Activated CD4-positive, alpha-beta T cell treated with anti-CD3 and anti-CD28 coated beads, Interleukin-2, amount 10 ng/mL, durations not matched to agents 7 days and 5 days (primary cell): ENCODE results near the gene BBOF1. TPM values are rescaled to one million over a fixed set of nuclear protein-coding genes. Genes with fewer than 3 reads are reported as not detected.
"Not testable (repeated sequence)": the region's sequence is repeated elsewhere in the genome, so short reads cannot be mapped to it uniquely, and the experiment has no call there.

ENCODE experiments used
- CTCF ChIA-PET: fragments of 350-600 bp; sonication (Branson Sonifier 250); formaldehyde crosslinking; loops from one replicate; lab custom pipeline; 2021; ENCODE audit warnings: antibody characterized with exemption; lab: Charles Lee
- POLR2A ChIA-PET: fragments of 350-600 bp; sonication (Branson Sonifier 250); formaldehyde crosslinking; loops from one replicate; lab custom pipeline; 2021; ENCODE audit warnings: antibody characterized with exemption; lab: Charles Lee
- DNase-seq: peaks from one replicate; pipeline ENCODE4 v3.0.0-alpha.2; 2020
- H3K27ac Mint-ChIP-seq: one replicate; pipeline ENCODE4 v1.8.0; 2021; ENCODE audit warnings: mild to moderate bottlenecking, moderate library complexity, mixed read lengths
- H3K27me3 Mint-ChIP-seq: one replicate; pipeline ENCODE4 v1.8.0; 2021; ENCODE audit warnings: mixed read lengths
- H3K36me3 Mint-ChIP-seq: one replicate; pipeline ENCODE4 v1.8.0; 2021; ENCODE audit warnings: low read depth, mixed read lengths
- H3K4me1 Mint-ChIP-seq: one replicate; pipeline ENCODE4 v1.8.0; 2021; ENCODE audit warnings: mixed read lengths
- H3K4me3 Mint-ChIP-seq: one replicate; pipeline ENCODE4 v1.8.0; 2021; ENCODE audit warnings: mild to moderate bottlenecking, moderate library complexity, mixed read lengths
- H3K9me3 Mint-ChIP-seq: one replicate; pipeline ENCODE4 v1.8.0; 2021; ENCODE audit warnings: mixed read lengths
- total RNA-seq, 2 experiments: library from RNA; stranded (reverse); gene quantifications; one replicate each; pipeline ENCODE4 v1.2.3, GENCODE V29; 2021

The BBOF1 gene
- total RNA-seq, 2 experiments from 2014 or later, result 1.4 to 1.7 TPM

DNA sequence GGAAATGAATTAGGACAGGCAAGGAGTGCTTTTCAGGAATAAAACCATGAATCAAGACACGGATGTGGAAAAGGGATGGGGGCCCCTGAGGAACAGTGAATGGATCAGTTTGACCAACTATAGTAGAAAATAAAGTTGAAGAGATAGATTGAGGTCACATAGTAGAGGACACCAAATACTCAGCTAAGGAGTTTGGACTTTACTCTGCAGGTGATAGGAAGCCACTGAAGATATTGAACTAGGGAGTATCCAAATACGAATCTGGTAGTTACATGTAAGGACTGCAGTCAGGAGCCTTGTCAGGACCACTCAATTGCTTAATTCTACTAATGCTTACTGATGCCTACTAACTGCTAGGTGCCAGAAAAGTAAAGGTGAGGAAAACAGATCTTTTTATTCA is 20.4 kb upstream of the BBOF1 start:
- CTCF ChIA-PET, result no interaction called here
- DNase-seq, result no peak
- Mint-ChIP-seq H3K27ac (no peak overlapping the region), H3K36me3 (peaks cover 5% of the 10 kb centered on the region), H3K4me3 (no peak overlapping the region), H3K4me1 (peaks cover 1% of the 10 kb centered on the region), H3K9me3 (no peaks in the 10 kb centered on the region), H3K27me3 (no peaks in the 10 kb centered on the region)
- POLR2A ChIA-PET, result no interaction called here

DNA sequence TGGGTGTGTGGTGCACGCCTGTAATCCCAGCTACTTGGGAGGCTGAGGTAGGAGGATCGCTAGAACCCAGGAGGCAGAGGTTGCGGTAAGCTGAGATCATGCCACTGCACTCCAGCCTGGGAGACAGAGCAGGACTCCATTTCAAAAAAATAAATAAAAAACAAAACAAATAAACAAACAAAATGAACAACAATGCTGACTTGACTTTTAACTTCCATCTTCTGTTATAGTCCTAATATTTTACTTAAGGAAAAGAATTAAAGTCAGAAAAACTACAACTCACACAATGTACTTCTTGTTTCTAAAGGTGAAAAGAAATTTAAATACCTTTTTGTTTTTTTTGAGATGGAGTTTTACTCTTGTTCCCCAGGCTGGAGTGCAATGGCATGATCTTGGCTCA is 13.5 kb upstream of the BBOF1 start:
- CTCF ChIA-PET, H3K9me3 Mint-ChIP-seq, H3K4me3 Mint-ChIP-seq, H3K27ac Mint-ChIP-seq, H3K4me1 Mint-ChIP-seq, DNase-seq, H3K27me3 Mint-ChIP-seq, POLR2A ChIA-PET: not testable (repeated sequence)
- peaks cover 10% of the 10 kb centered on the region for H3K36me3 Mint-ChIP-seq

DNA sequence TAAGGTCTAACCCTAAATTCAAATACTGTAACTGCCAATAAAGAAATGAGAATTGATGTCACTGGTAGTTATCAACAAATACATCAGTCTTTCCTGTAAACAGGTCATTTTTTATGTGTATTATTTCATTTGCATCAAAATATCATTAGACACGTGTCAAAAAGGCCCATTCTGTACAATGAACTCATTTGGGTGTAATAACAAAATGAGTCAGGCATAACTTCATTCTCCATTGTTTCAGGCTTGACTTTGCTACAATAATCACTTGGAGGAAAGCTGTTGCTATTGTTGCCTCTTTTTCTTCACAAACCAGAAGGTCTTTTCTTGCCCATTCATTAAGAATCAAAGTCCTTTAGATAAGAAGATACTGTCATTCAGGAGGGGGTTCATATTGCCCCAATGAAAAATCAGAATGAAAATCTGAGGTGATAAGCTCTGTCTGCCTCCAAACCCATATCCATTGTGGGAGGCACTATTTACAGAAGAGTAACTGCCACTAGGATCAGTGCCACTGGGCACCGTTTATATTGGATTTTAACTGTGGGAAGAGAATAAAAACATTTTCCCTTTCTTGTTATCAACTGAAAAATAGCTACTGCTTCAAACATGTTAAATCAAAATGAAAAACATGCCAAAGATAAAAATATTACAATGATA is 10.2 kb upstream of the BBOF1 start:
- H3K4me3 Mint-ChIP-seq, result no peak overlapping the region
- H3K36me3 Mint-ChIP-seq, result peaks cover 17% of the 10 kb centered on the region
- no peak overlapping the region for H3K27ac Mint-ChIP-seq
- ChIA-PET CTCF (interaction anchor here (0.6 to 1.5 kb wide), 6 partner anchors 10 to 792 kb away, joined by 3 to 5 read pairs (median 4); partner anchors contain the start of genes BBOF1, ENTPD5 and LIN52), POLR2A (no interaction called here)
- H3K9me3 Mint-ChIP-seq, result no peaks in the 10 kb centered on the region
- no peaks in the 10 kb centered on the region for H3K27me3 Mint-ChIP-seq
- no peaks in the 10 kb centered on the region for H3K4me1 Mint-ChIP-seq
- no peak for DNase-seq

DNA sequence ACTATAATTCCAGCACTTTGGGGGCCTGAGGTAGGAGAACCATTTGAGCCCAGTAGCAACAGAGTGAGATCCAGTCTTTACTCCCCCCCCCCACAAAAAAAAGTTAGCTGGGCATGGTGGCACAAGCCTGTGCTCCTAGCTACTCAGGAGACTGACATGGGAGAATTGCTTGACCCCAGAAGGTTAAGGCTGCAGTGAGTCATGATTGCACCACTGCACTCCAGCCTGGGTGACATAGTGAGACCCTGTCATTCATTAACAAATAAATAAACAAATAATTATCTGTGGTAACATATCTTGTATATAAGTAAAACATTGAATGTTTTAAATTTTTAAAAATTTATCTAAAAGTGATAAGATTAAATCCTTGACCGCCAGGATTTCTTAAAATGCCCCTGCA is 4.8 kb upstream of the BBOF1 start:
- DNase-seq, result no peak
- POLR2A ChIA-PET, result interaction anchor here (0.6 kb wide), 1 partner anchor 445 kb away, joined by 4 read pairs; the partner anchor contains the start of gene ACOT2
- peaks cover 16% of the 10 kb centered on the region for H3K4me1 Mint-ChIP-seq
- H3K36me3 Mint-ChIP-seq, result peaks cover 8% of the 10 kb centered on the region
- no peaks in the 10 kb centered on the region for H3K9me3 Mint-ChIP-seq
- H3K27me3 Mint-ChIP-seq, result no peaks in the 10 kb centered on the region
- no peak overlapping the region for H3K4me3 Mint-ChIP-seq
- CTCF ChIA-PET, result interaction anchor here (1.3 kb wide), 1 partner anchor 21 kb away, joined by 4 read pairs; no protein-coding TSS in a partner anchor
- no peak overlapping the region for H3K27ac Mint-ChIP-seq

DNA sequence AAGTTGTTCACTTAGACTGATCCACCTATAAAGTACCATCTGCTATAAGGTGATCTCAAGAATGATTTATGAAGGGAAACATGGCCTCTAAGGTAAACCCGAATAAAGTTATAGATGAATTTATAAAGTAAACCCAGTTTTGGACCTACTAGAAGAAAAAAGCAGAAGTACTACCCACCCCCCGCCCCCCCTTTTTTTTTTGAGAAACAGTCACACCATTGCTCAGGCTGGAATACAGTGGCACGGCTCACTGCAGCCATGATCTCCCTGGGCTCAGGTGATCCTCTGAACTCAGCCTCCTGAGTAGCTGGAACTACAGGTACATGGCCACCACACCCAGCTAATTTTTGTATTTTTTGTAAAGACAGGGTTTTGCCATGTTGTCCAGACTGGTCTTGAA is 4.0 kb upstream of the BBOF1 start:
- H3K9me3 Mint-ChIP-seq, result no peaks in the 10 kb centered on the region
- peaks cover 23% of the 10 kb centered on the region for H3K4me1 Mint-ChIP-seq
- no peak for DNase-seq
- no peak overlapping the region for H3K4me3 Mint-ChIP-seq
- ChIA-PET CTCF (interaction anchor here (0.6 to 1.1 kb wide), 3 partner anchors 13 to 327 kb away, joined by 3 read pairs; no protein-coding TSS in a partner anchor), POLR2A (no interaction called here)
- H3K27ac Mint-ChIP-seq, result no peak overlapping the region
- H3K27me3 Mint-ChIP-seq, result no peaks in the 10 kb centered on the region
- H3K36me3 Mint-ChIP-seq, result peaks cover 8% of the 10 kb centered on the region

DNA sequence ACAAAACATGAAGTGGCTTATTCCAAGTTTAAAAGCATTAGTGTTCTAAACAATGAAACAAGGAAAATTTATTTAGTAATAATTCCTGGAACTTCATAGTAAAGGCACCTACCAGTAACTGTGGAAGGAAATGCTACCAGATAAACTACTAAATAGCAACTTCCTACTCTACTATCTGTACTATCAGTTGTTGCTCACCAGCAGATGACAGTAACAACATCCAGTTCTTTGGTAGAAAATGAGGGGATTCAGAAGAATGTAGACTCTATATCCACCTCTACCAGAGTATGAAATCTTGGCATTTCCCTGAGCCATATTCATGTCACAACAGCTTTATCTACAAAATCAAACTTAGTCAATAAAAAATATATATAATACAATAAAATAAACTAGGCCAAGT is 3.2 kb upstream of the BBOF1 start:
- DNase-seq, result no peak
- ChIA-PET CTCF (interaction anchor here (1.1 kb wide), 2 partner anchors 9 to 14 kb away, joined by 3 read pairs; no protein-coding TSS in a partner anchor), POLR2A (no interaction called here)
- Mint-ChIP-seq H3K36me3 (peaks cover 6% of the 10 kb centered on the region), H3K9me3 (no peaks in the 10 kb centered on the region), H3K4me3 (no peak overlapping the region), H3K27me3 (no peaks in the 10 kb centered on the region), H3K4me1 (peaks cover 24% of the 10 kb centered on the region), H3K27ac (peak overlapping the region; percentile 19)

DNA sequence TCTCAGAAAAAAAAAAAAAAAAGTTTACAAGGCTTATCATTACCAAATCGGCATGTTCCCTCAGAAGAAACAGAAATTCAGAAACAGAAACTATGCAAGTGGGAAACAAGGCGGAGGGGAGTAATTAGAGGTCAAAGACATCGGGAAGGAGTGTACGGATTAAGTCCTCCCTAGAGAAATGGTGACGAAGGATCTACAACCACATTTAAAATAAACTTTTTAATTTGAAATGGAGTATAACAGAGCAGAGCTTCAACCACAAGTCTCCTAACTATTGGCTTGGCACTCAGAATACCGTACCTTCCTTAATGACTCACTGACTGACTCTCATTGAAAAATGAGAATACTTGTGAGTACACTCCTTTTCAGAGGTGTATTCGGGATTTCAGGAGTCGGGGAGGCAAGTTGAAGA is 969 bp upstream of the BBOF1 start:
- peaks cover 24% of the 10 kb centered on the region for H3K4me1 Mint-ChIP-seq
- peak; percentile 6 for DNase-seq
- peak overlapping the region; percentile 83 for H3K4me3 Mint-ChIP-seq
- H3K27me3 Mint-ChIP-seq, result no peaks in the 10 kb centered on the region
- H3K27ac Mint-ChIP-seq, result peak overlapping the region; percentile 97
- POLR2A ChIA-PET, result interaction anchor here (0.6 kb wide), 1 partner anchor 230 kb away, joined by 4 read pairs; no protein-coding TSS in a partner anchor
- CTCF ChIA-PET, result interaction anchor here (0.6 to 1.2 kb wide), 2 partner anchors 10 to 12 kb away, joined by 3 to 4 read pairs; no protein-coding TSS in a partner anchor
- no peaks in the 10 kb centered on the region for H3K9me3 Mint-ChIP-seq
- H3K36me3 Mint-ChIP-seq, result peaks cover 3% of the 10 kb centered on the region

DNA sequence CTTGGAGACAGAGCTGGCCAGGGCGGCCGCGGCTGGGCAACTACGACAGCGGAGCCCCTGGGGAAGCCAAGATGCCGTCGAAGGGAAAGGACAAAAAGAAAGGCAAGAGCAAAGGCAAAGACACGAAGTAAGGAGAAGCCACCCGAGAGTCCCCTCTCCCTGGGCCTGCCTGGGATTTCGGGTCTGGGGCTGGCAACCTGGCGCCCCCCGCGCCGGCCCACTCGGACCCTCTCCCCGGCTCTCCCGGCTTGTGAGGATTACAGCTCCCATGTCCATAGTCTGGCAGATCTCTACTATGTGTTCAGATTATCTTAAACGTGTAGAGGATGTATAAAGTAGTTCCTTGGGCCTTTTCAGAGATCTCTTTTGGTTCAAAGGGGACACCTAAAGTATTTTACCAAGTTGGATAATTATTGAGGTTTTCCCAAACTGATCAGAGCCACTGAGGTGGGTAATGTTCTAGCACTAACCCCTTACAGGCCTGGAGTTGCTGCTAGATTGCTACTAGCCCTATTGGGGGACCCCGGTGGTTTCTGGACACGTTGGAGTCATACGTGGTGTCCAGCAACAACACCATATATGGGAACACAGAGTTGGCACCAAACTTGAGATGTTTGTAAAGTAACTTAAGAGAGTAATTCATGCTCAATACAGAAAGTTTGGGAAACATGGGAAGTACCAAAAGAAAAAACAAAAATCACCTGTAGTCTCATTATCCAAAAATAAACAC is 424 bp downstream of the BBOF1 start:
- Mint-ChIP-seq H3K4me1 (peaks cover 24% of the 10 kb centered on the region), H3K4me3 (peak overlapping the region; percentile 83)
- CTCF ChIA-PET, result interaction anchor here (0.6 to 1.2 kb wide), 3 partner anchors 11 to 35 kb away, joined by 3 to 6 read pairs (median 4); no protein-coding TSS in a partner anchor

DNA sequence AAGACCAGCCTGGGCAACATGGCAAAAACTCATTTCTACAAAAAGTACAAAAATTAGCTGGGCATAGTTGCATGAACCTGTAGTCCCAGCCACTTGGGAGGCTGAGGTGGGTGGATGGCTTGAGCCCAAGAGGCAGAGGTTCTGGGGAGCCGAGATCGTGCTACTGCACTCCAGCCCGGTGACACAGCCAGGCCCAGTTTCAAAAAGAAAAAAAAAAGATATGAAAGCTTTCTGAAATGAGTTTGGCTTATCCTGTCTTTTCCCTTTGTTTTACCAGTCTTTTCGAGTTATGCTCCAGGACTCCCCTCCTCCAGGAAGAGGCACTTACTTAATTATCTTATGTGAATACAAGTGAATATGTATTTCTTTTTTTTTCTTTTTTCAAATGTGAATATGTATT is 3.2 kb downstream of the BBOF1 start:
- Mint-ChIP-seq H3K27me3 (no peaks in the 10 kb centered on the region), H3K4me1 (peaks cover 15% of the 10 kb centered on the region), H3K9me3 (no peaks in the 10 kb centered on the region), H3K27ac (no peak overlapping the region), H3K36me3 (no peaks in the 10 kb centered on the region), H3K4me3 (no peak overlapping the region)
- DNase-seq, result no peak
- CTCF ChIA-PET, result interaction anchor here (0.7 kb wide), 1 partner anchor 45 kb away, joined by 3 read pairs; no protein-coding TSS in a partner anchor
- POLR2A ChIA-PET, result no interaction called here

More for the DNA sequence above, 424 bp downstream of the BBOF1 start:
- POLR2A ChIA-PET, result interaction anchor here (1.2 kb wide), 1 partner anchor 70 kb away, joined by 3 read pairs; the partner anchor contains the start of genes COQ6 and FAM161B
- DNase-seq, result no peak
- no peaks in the 10 kb centered on the region for H3K27me3 Mint-ChIP-seq
- H3K27ac Mint-ChIP-seq, result peak overlapping the region; percentile 89
- H3K9me3 Mint-ChIP-seq, result no peaks in the 10 kb centered on the region
- H3K36me3 Mint-ChIP-seq, result no peaks in the 10 kb centered on the region

DNA sequence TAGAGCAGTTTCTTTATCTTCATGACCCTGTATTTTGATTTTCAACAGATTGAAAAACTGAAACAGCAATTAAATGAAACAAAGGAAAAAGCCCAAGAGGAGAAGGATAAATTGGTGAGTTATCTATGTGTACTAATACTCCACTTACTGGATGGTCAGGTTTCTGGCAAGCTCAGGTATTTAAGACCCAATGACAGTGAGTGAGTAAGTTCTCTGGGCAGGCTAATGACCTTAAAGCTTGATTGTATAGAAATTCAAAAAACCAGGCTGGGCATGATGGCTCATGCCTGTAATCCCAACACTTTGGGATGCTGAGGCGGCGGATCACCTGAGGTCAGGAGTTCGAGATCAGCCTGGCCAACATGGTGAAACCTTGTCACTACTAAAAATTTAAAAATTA is 10.0 kb downstream of the BBOF1 start:
- no peak overlapping the region for H3K4me3 Mint-ChIP-seq
- H3K27me3 Mint-ChIP-seq, result no peaks in the 10 kb centered on the region
- ChIA-PET POLR2A (no interaction called here), CTCF (no interaction called here)
- no peaks in the 10 kb centered on the region for H3K4me1 Mint-ChIP-seq
- no peaks in the 10 kb centered on the region for H3K36me3 Mint-ChIP-seq
- H3K9me3 Mint-ChIP-seq, result no peaks in the 10 kb centered on the region
- no peak overlapping the region for H3K27ac Mint-ChIP-seq
- no peak for DNase-seq

DNA sequence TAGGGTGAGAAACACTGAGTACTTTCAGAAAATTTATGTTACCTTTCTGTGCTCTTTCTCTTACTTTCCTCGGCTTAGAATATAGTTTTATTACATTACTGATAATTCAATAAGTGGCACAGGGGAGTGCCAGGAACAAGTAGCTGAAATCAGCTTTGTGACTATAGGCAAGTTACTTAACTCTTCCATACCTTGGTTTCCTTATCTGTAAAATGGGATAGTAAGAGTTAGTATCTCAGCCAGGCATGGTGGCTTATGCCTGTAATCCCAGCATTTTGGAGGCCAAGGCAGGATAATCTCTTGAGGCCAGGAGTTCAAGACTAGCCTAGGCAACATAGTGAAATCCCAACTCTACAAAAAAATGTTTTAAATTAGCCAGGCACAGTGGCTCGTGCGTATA is 15.4 kb downstream of the BBOF1 start:
- no peak overlapping the region for H3K27ac Mint-ChIP-seq
- POLR2A ChIA-PET, result no interaction called here
- no peak for DNase-seq
- H3K27me3 Mint-ChIP-seq, result no peaks in the 10 kb centered on the region
- H3K4me3 Mint-ChIP-seq, result no peak overlapping the region
- CTCF ChIA-PET, result interaction anchor here (0.6 kb wide), 1 partner anchor 75 kb away, joined by 3 read pairs; no protein-coding TSS in a partner anchor
- no peaks in the 10 kb centered on the region for H3K36me3 Mint-ChIP-seq
- H3K9me3 Mint-ChIP-seq, result no peaks in the 10 kb centered on the region
- no peaks in the 10 kb centered on the region for H3K4me1 Mint-ChIP-seq

DNA sequence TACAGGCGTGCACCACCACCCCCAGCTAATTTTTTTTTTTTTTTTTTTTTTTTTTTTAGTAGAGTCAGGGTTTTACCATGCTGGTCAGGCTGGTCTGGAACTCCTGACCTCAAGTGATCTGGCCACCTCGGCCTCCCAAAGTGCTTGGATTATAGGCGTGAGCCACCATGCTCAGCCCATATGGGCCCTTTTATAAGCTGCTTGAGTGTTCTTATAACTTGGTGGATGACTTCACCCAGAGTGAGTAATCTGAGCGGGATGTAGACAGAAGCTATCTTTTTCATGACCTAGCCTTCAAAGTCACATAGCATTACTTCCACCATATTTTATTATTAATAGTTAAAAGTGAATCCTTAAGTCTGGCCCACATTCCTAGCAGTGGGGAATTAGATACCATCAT is 16.4 kb downstream of the BBOF1 start:
- ChIA-PET POLR2A (no interaction called here), CTCF (interaction anchor here (0.6 to 1.0 kb wide), 3 partner anchors 31 to 73 kb away, joined by 3 read pairs; no protein-coding TSS in a partner anchor)
- Mint-ChIP-seq H3K4me3 (no peak overlapping the region), H3K9me3 (no peaks in the 10 kb centered on the region), H3K27me3 (no peaks in the 10 kb centered on the region), H3K36me3 (no peaks in the 10 kb centered on the region), H3K27ac (no peak overlapping the region), H3K4me1 (no peaks in the 10 kb centered on the region)
- DNase-seq, result no peak
